Chondrocyte (in vitro differentiated cells): ENCODE data around the gene POLR2M. TPM values are rescaled to one million over a fixed set of nuclear protein-coding genes. Genes with fewer than 3 reads are reported as not detected.

ENCODE experiments used
- DNase-seq: peaks from one replicate; pipeline ENCODE4 v3.0.0; 2021; ENCODE audit warnings: mixed read lengths, low spot score
- H3K27ac Mint-ChIP-seq: one replicate; pipeline ENCODE4 v1.8.0; 2021; ENCODE audit warnings: mild to moderate bottlenecking, moderate library complexity, mixed read lengths; ENCODE audit not compliant: unreplicated experiment
- H3K27me3 Mint-ChIP-seq: 2 replicates; pipeline ENCODE4 v1.8.0; 2021; ENCODE audit warnings: low read depth, mixed read lengths
- H3K36me3 Mint-ChIP-seq: 2 replicates; pipeline ENCODE4 v1.8.0; 2021; ENCODE audit warnings: low read depth, mixed read lengths
- H3K4me1 Mint-ChIP-seq: 2 replicates; pipeline ENCODE4 v1.8.0; 2021; ENCODE audit warnings: low read depth, mild to moderate bottlenecking, mixed read lengths
- H3K4me3 Mint-ChIP-seq: one replicate; pipeline ENCODE4 v1.8.0; 2021; ENCODE audit warnings: mild to moderate bottlenecking, moderate library complexity, mixed read lengths; ENCODE audit not compliant: unreplicated experiment
- H3K9me3 Mint-ChIP-seq: 2 replicates; pipeline ENCODE4 v1.8.0; 2021; ENCODE audit warnings: low read depth, mixed read lengths
- total RNA-seq: library from RNA; stranded (reverse); gene quantifications from 3 replicates; pipeline ENCODE4 v1.2.1, GENCODE V29; 2021
- TF ChIP-seq, protein P1 (sequence below): fragments of 200-600 bp; sonication (generic); IDR thresholded peaks from 2 replicates; pipeline ENCODE4 v1.5.0; 2021; ENCODE audit warnings: antibody characterized with exemption, mild to moderate bottlenecking, moderate library complexity

POLR2M gene
- total RNA-seq, 1 donor from 2014 or later, result 88.3 TPM

DNA sequence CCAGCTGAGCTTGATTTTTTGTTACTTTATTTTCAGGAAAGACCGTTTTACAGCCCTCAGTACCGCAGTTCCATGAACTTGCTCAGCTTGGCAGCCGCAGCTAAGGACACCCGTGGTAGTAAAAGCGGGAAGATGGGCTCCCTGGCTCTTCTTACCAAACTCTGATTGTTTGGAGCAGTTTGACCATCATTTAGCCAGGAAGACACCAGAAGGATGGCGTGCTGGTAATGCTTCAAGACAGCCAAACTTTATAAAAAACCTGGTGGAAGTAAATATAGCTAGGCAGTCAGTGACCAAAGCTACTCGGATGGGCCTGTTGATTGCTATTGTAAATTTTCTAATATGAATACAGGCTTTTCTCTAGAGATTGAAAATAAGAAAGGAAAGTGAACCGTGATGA is 28.9 kb downstream of the POLR2M start:
- Mint-ChIP-seq H3K27me3 (no peaks in the 10 kb centered on the region), H3K36me3 (no peaks in the 10 kb centered on the region), H3K9me3 (peaks cover 9% of the 10 kb centered on the region), H3K27ac (no peak overlapping the region), H3K4me3 (no peak overlapping the region), H3K4me1 (peaks cover 15% of the 10 kb centered on the region)
- DNase-seq, result no peak
- TF ChIP-seq, protein P1, sequence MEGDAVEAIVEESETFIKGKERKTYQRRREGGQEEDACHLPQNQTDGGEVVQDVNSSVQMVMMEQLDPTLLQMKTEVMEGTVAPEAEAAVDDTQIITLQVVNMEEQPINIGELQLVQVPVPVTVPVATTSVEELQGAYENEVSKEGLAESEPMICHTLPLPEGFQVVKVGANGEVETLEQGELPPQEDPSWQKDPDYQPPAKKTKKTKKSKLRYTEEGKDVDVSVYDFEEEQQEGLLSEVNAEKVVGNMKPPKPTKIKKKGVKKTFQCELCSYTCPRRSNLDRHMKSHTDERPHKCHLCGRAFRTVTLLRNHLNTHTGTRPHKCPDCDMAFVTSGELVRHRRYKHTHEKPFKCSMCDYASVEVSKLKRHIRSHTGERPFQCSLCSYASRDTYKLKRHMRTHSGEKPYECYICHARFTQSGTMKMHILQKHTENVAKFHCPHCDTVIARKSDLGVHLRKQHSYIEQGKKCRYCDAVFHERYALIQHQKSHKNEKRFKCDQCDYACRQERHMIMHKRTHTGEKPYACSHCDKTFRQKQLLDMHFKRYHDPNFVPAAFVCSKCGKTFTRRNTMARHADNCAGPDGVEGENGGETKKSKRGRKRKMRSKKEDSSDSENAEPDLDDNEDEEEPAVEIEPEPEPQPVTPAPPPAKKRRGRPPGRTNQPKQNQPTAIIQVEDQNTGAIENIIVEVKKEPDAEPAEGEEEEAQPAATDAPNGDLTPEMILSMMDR, result no peak

DNA sequence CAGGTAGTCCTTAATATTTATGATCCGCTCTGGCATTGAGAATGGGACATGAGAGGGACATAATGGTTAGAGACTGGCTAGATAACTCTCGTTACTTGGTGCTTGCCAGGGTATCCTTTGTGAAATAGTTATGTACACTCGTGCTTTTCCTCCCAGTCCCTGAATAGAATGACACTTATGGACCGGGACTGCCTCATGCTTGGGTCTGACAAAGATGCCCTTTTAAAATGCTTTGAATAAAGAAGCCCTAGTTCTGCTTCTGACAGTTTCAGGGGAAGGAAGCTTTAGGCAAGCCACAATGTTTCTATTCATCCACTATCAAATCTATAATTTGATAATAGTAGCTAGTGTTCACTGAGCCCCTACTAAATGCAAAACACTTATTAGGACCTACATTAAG is 29.4 kb downstream of the POLR2M start:
- TF ChIP-seq, protein P1, result no peak
- no peak overlapping the region for H3K27ac Mint-ChIP-seq
- peaks cover 15% of the 10 kb centered on the region for H3K4me1 Mint-ChIP-seq
- no peak overlapping the region for H3K4me3 Mint-ChIP-seq
- no peaks in the 10 kb centered on the region for H3K36me3 Mint-ChIP-seq
- H3K9me3 Mint-ChIP-seq, result peaks cover 9% of the 10 kb centered on the region
- no peak for DNase-seq
- H3K27me3 Mint-ChIP-seq, result no peaks in the 10 kb centered on the region

DNA sequence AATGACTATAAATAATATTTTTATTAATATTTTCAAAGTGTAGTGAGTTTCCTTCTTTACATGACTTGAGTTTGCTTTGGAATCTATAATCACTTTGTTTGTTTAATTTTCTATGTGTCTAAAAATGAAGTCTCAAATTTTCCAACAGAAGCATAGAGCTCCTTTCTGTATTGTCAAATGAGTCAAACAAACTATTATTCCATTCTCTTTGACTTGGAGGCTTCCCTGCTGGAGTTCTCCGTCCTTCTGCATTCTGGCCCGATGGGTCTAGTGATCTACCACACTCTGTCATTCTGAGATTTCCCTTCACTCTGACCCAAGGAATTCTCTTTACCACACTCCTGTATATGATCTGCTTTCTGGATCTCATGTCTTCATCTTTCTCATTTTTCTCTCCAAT is 30.1 kb downstream of the POLR2M start:
- H3K9me3 Mint-ChIP-seq, result peaks cover 9% of the 10 kb centered on the region
- no peaks in the 10 kb centered on the region for H3K27me3 Mint-ChIP-seq
- no peak overlapping the region for H3K4me3 Mint-ChIP-seq
- TF ChIP-seq, protein P1, result no peak
- H3K4me1 Mint-ChIP-seq, result peaks cover 15% of the 10 kb centered on the region
- no peak for DNase-seq
- H3K27ac Mint-ChIP-seq, result no peak overlapping the region
- H3K36me3 Mint-ChIP-seq, result no peaks in the 10 kb centered on the region

DNA sequence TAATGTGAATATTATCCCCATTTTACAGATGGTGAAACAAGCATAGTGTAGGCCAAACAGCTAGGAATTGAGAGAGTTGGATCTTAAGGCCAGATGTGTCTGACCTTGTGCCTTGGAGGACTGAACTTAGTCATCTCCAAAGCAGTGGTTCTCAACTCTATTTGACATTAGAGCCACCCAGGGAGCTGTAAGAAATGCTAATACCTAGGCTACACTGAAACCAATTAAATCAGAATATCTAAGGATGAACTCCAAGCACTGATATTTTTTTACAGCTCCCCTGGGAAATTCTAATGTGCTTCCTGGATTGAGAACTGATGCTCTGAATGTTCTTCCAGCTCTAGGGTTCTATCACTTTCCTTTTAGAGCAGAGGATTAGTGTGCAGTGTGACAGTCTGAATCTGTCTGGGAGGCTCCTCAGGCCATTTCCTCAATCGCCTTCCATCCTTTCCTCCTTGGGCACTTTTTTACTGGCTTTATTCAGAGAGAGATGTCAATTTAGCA is 32.3 kb downstream of the POLR2M start:
- Mint-ChIP-seq H3K4me1 (peaks cover 7% of the 10 kb centered on the region), H3K4me3 (no peak overlapping the region)

DNA sequence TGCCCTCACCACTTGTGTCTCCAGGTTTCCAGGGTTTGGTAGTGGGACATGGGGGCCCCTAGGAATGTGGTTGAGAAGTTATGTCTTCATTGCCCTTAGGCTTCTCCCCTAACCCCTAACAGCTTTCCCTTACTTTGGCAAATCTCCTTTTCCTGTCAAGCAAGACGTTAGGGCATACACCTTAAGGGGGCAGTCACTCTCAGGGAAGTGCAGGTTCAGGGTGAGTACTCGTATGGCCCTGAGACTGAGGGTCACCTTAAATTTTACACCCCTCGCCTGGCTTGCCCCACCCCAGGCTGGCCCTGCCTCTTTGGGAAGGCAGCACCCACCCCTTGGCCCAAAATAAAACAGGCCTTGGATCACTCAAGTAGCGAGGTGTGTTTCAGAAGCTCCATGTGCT is 33.5 kb downstream of the POLR2M start:
- Mint-ChIP-seq H3K9me3 (peaks cover 9% of the 10 kb centered on the region), H3K27me3 (no peaks in the 10 kb centered on the region), H3K36me3 (no peaks in the 10 kb centered on the region), H3K4me3 (no peak overlapping the region), H3K27ac (no peak overlapping the region), H3K4me1 (peaks cover under 1% of the 10 kb centered on the region)
- no peak for DNase-seq
- TF ChIP-seq, protein P1, result no peak

More for the DNA sequence above, 32.3 kb downstream of the POLR2M start:
- Mint-ChIP-seq H3K27ac (no peak overlapping the region), H3K27me3 (no peaks in the 10 kb centered on the region), H3K9me3 (peaks cover 9% of the 10 kb centered on the region), H3K36me3 (no peaks in the 10 kb centered on the region)
- no peak for DNase-seq
- TF ChIP-seq, protein P1, result no peak
